ENCODE data around the gene SNCG.
"Not testable (repeated sequence)": the region's sequence is repeated elsewhere in the genome, so short reads cannot be mapped to it uniquely, and the experiment has no call there.

- TF ChIP-seq CTCF (IDR thresholded peaks at IDR 0.05); EZH2 (IDR thresholded peaks at IDR 0.05; ENCODE audit: borderline replicate concordance, insufficient read depth, low read depth, low read length, poor library complexity, severe bottlenecking): not testable (repeated sequence)
Observed at GRCh38 chr10:86999802-87000403, 41.5 kb downstream of the SNCG start.

All from B cell (primary cell).